ENCODE results near the gene CABP2. TPM values are rescaled to one million over a fixed set of nuclear protein-coding genes. Genes with fewer than 3 reads are reported as not detected.
"Not testable (repeated sequence)": the region's sequence is repeated elsewhere in the genome, so short reads cannot be mapped to it uniquely, and the experiment has no call there.

CABP2 gene
- total RNA-seq, 2 donors from 2014 or later, result not detected

DNA sequence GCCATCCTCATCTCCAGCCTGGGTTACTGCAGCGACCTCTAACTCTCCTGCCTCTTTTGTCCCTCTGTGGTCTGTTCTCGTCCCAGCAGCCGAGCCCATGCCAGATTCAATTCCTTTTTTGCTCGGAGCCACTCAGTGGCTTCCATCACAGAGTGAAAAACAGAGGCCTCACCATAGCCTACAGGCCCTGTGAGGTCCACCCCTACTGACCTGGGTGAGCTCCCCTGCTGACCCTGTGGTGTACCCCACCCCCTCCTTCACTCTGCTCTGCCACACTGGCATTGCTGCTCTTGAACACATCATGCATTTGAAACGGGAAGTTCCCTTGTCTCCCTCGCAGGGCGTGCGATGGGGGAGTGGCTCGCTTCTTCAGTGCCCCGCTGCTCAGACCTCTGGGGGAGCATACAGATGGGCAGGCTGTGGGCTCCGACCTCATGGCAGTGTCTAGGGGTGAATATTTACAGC is 38.4 kb downstream of the CABP2 start:
- H3K36me3 ChIP-seq (replicated peaks in 1 of 2; ENCODE audit: insufficient read depth in 1 of 2, low read depth in 2 of 2), result peaks cover 0 to under 1% of the 10 kb centered on the region in 2 donors
- DNase-seq (no peak), ATAC-seq (no peak)
- intact Hi-C loops (cut with DNase I), result no loop called here
- no peak for TF ChIP-seq CTCF (IDR thresholded peaks at IDR 0.05)
- TF ChIP-seq POLR2A (IDR thresholded peaks at IDR 0.05), result no peak
- no peak overlapping the region for H3K27ac ChIP-seq
- H3K9me3 ChIP-seq, result no peaks in the 10 kb centered on the region
- no peak overlapping the region for H3K4me3 ChIP-seq
- no peaks in the 10 kb centered on the region for H3K27me3 ChIP-seq
- 73 to 81% methylated on average over 5 to 11 of the region's 11 CpGs for WGBS, 2 donors
- H3K4me1 ChIP-seq, result peaks cover 24% of the 10 kb centered on the region

DNA sequence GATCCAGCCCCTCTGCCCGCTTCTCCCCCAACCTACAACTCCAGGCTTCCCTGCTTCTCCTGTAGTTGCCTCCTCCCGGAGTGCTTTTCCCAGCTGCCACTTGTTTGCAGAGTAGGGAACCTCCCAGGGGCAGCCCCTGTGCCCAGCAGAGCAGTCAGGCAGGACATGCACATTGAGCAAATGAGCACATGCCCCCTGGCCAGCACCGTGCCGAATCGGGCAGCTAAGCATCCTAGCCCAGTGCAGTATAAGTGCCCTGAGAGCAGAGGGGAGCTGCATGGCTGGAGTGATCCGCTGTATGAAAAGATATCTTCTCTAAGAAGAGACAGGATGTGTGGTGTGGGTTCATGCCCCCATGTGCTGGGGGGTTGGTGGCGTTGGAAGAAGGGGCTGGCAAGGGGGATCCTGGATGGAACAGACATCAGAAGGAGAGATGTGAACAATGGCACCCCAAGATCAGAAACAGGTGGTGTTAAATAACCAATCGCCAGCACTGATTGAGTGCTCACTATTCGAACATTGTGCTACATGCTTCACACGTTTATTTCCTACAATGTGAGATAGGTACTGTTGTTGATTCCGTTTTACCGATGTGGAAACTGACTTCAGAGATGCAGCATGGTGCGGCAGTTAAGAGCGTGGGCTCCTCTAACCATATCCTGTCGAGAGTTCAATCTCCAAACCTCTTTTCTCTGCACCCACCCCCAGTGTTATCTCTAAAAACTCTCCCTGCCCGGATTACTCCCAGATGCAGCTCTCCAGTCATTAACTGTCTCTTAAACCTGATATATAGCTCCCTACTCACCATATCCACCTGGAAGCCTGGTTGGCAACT is 39.2 kb downstream of the CABP2 start:
- peaks cover 24% of the 10 kb centered on the region for H3K4me1 ChIP-seq
- H3K27ac ChIP-seq, result peak overlapping the region in 1 of 4 donors; percentile 94
- no peaks in the 10 kb centered on the region for H3K27me3 ChIP-seq
- intact Hi-C loops (cut with DNase I), result no loop called here
- ATAC-seq (no peak), DNase-seq (no peak)
- TF ChIP-seq POLR2A (IDR thresholded peaks at IDR 0.05) (no peak), CTCF (IDR thresholded peaks at IDR 0.05) (no peak)
- no peaks in the 10 kb centered on the region for H3K9me3 ChIP-seq
- H3K36me3 ChIP-seq (replicated peaks in 1 of 2; ENCODE audit: insufficient read depth in 1 of 2, low read depth in 2 of 2), result no peaks in the 10 kb centered on the region
- WGBS, 2 donors, result 84 to 89% methylated on average over 16 of the region's 16 CpGs
- no peak overlapping the region for H3K4me3 ChIP-seq

GRCh38 chr11:67482827-67483798 is 40.1 kb downstream of the CABP2 start, which contains the start of gene AIP:
Gene AIP, plus strand, starts transcription at chr11:67483026. Its CDS starts 133 bp downstream, at chr11:67483159.
- peak; percentile 99 for ATAC-seq
- Histone ChIP-seq H3K27me3 (no peaks in the 10 kb centered on the region), H3K4me1 (peaks cover 24% of the 10 kb centered on the region), H3K36me3 (replicated peaks in 1 of 2; ENCODE audit: insufficient read depth in 1 of 2, low read depth in 2 of 2) (no peaks in the 10 kb centered on the region), H3K4me3 (peak within 1 kb of the TSS in 1 of 2 donors; percentile 61), H3K27ac (peak within 1 kb of the TSS; percentile 39 to 94 (median 74)), H3K9me3 (no peaks in the 10 kb centered on the region)
- intact Hi-C loops (cut with DNase I), result no loop called here
- peak; percentile 98 to 99 (median 98) for DNase-seq
- peak in 2 of 3 donors; percentile 63 to 72 for TF ChIP-seq POLR2A (IDR thresholded peaks at IDR 0.05)
- TF ChIP-seq CTCF (IDR thresholded peaks at IDR 0.05), result peak in 4 of 7 experiments; percentile 31 to 39 (median 36)
- WGBS, 2 donors, result 9 to 16% methylated on average over 45 to 60 of the region's 60 CpGs

DNA sequence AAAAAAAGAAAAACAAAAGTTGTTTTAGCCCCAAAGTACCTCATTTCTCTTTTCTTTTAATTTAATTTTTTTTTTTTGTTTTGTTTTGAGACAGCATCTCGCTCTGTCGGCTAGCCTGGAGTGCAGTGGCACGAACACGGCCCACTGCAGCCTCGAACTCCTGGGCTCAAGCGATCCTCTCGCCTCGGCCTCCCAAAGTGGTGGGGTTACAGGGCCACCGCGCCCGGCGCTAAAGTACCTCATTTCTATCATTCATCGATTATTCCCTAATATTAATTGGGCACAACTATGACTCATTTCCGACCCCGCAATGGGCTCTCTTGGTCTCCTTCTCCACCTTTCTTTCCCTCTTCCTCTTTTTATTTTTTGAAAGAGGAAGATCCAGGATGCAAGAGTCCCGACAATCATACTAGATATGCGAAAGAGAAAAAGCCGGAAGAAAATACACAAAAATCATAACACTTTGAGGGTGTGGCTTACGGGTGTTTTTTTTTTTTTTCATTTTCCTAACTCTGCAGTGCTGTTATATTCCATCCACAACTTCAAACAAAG is 40.9 kb downstream of the CABP2 start:
- Histone ChIP-seq H3K36me3 (replicated peaks in 1 of 2; ENCODE audit: insufficient read depth in 1 of 2, low read depth in 2 of 2) (no peaks in the 10 kb centered on the region), H3K4me3 (peak overlapping the region in 1 of 2 donors; percentile 61), H3K9me3 (no peaks in the 10 kb centered on the region), H3K27ac (peak overlapping the region; percentile 39 to 94 (median 74)), H3K27me3 (no peaks in the 10 kb centered on the region), H3K4me1 (peaks cover 24% of the 10 kb centered on the region)
- TF ChIP-seq POLR2A (IDR thresholded peaks at IDR 0.05), result no peak
- no peak for TF ChIP-seq CTCF (IDR thresholded peaks at IDR 0.05)
- WGBS, 2 donors, result 35 to 36% methylated on average over 19 of the region's 19 CpGs
- peak; percentile 57 for ATAC-seq
- intact Hi-C loops (cut with DNase I), result no loop called here
- no peak for DNase-seq

DNA sequence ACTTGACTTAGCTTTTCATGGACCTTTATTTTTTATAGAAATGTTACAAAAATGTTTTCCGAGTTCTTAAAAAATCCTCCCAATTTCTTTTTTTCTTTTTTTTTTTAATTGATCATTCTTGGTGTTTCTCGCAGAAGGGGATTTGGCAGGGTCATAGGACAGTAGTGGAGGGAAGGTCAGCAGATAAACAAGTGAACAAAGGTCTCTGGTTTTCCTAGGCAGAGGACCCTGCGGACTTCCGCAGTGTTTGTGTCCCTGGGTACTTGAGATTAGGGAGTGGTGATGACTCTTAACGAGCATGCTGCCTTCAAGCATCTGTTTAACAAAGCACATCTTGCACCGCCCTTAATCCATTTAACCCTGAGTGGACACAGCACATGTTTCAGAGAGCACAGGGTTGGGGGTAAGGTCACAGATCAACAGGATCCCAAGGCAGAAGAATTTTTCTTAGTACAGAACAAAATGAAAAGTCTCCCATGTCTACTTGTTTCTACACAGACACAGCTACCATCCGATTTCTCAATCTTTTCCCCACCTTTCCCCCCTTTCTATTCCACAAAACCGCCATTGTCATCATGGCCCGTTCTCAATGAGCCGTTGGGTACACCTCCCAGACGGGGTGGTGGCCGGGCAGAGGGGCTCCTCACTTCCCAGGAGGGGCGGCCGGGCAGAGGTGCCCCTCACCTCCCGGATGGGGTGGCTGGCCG is 45.7 kb downstream of the CABP2 start:
- DNase-seq; intact Hi-C loops (cut with DNase I); H3K4me1 ChIP-seq; H3K27ac ChIP-seq; H3K4me3 ChIP-seq; H3K36me3 ChIP-seq (replicated peaks in 1 of 2; ENCODE audit: insufficient read depth in 1 of 2, low read depth in 2 of 2); ATAC-seq; H3K9me3 ChIP-seq; H3K27me3 ChIP-seq: not testable (repeated sequence)
- WGBS, 2 donors, result 72 to 81% methylated on average over 14 to 15 of the region's 16 CpGs

GRCh38 chr11:67476692-67477091 is 46.6 kb downstream of the CABP2 start:
- DNase-seq; intact Hi-C loops (cut with DNase I); H3K9me3 ChIP-seq; H3K4me3 ChIP-seq; H3K36me3 ChIP-seq (replicated peaks in 1 of 2; ENCODE audit: insufficient read depth in 1 of 2, low read depth in 2 of 2); H3K4me1 ChIP-seq; H3K27ac ChIP-seq; H3K27me3 ChIP-seq; ATAC-seq: not testable (repeated sequence)
- WGBS, 2 donors, result 62 to 63% methylated on average over 10 of the region's 10 CpGs
